Testis (tissue), 2 donors: ENCODE data around the gene OR5H1.

Experiments
- POLR2A ChIP-seq: fragments of 450-650 bp; IDR thresholded peaks from one replicate; pipeline ENCODE4 v1.6.1; 2017; ENCODE audit warnings: antibody characterized with exemption, mild to moderate bottlenecking, moderate library complexity
- TF ChIP-seq, protein P1 (sequence below), 3 experiments: fragments of 450-650 bp in 2 of 3; fragments of 200-600 bp in 1 of 3; sonication (generic) in 1 of 3; IDR thresholded peaks; one replicate each; pipeline ENCODE4 v1.5.1; 2016 to 2019; ENCODE audit warnings: antibody characterized with exemption in 3 of 3, mild to moderate bottlenecking in 2 of 3, moderate library complexity in 1 of 3

DNA sequence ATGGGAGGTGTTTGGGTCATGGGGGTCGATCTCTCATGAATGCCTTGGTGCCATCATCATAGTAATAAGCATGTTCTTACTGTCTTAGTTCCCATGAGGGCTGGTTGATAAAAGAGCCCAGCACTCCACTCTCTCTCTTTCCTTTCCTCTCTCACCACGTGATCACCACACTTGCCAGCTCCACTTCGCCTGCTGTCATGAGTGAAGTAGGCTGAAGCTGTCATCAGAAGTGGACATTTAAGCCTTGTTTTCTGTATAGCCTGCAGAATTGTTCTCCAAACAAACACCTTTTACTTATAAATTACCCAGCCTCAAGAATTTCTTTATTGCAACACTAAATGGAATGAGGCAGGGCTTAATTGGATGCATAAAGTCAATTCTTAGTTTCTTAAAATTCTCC lies 6.1 kb downstream of the OR5H1 start:
- TF ChIP-seq, protein P1, sequence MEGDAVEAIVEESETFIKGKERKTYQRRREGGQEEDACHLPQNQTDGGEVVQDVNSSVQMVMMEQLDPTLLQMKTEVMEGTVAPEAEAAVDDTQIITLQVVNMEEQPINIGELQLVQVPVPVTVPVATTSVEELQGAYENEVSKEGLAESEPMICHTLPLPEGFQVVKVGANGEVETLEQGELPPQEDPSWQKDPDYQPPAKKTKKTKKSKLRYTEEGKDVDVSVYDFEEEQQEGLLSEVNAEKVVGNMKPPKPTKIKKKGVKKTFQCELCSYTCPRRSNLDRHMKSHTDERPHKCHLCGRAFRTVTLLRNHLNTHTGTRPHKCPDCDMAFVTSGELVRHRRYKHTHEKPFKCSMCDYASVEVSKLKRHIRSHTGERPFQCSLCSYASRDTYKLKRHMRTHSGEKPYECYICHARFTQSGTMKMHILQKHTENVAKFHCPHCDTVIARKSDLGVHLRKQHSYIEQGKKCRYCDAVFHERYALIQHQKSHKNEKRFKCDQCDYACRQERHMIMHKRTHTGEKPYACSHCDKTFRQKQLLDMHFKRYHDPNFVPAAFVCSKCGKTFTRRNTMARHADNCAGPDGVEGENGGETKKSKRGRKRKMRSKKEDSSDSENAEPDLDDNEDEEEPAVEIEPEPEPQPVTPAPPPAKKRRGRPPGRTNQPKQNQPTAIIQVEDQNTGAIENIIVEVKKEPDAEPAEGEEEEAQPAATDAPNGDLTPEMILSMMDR (IDR thresholded peaks at IDR 0.05) = no peak
- TF ChIP-seq POLR2A = no peak
